GM12878 (cell line): ENCODE measurements around the gene QSOX1.

Experiments used
- E4F1 ChIP-seq: fragments of 450-650 bp; IDR thresholded peaks from 2 replicates; pipeline ENCODE4 v1.6.1; 2018; ENCODE audit warnings: borderline replicate concordance, mild to moderate bottlenecking; ENCODE audit not compliant: partially characterized antibody
- POLR2A ChIP-seq: IDR thresholded peaks from 2 replicates; pipeline ENCODE4 v1.6.1; 2011; ENCODE audit warnings: low read depth, mild to moderate bottlenecking, low read length
- USF2 ChIP-seq: IDR thresholded peaks from 2 replicates; pipeline ENCODE4 v1.6.1; 2011; ENCODE audit warnings: low read depth, low read length, improper control_type of control experiment, borderline replicate concordance

- TF ChIP-seq POLR2A, result no peak
- no peak for TF ChIP-seq USF2
- no peak for TF ChIP-seq E4F1
Observed at GRCh38 chr1:180163041-180163440, 8.4 kb downstream of the QSOX1 start.
